ENCODE data around the gene MT1B.

MT1B gene

GRCh38 chr16:56639045-56639444 lies 12.6 kb upstream of the MT1B start:
- Histone ChIP-seq H3K4me3 (ENCODE audit: low read depth, low read length) (no peak overlapping the region), H3K9me3 (no peaks in the 10 kb centered on the region), H3K4me1 (no peaks in the 10 kb centered on the region), H3K36me3 (no peaks in the 10 kb centered on the region), H3K27me3 (peaks cover 81% of the 10 kb centered on the region)
- no peak for TF ChIP-seq CTCF (IDR thresholded peaks at IDR 0.05; ENCODE audit: low read depth, low read length)
- DNase-seq: no peak

DNA sequence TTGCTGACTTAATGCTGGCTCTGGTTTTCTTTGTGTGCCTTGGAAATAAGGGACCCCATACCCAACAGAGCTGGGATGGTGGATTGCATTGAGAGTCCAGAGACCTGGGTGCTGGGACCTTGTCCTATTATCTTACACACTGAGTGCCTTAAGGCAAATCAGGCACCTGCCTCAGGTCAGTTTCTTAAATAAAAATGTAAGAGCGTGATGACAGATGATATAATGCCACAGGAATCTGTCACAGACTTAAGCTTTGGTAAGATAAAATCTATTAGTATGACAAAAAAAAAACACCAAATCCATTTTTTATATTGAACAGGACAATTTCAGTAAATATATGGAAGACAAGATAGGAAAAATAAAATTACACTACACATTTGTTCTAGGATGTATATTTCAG lies 11.6 kb upstream of the MT1B start:
- Histone ChIP-seq H3K36me3 (no peaks in the 10 kb centered on the region), H3K9me3 (no peaks in the 10 kb centered on the region), H3K4me1 (no peaks in the 10 kb centered on the region), H3K27me3 (peaks cover 76% of the 10 kb centered on the region), H3K4me3 (ENCODE audit: low read depth, low read length) (no peak overlapping the region)
- no peak for TF ChIP-seq CTCF (IDR thresholded peaks at IDR 0.05; ENCODE audit: low read depth, low read length)
- no peak for DNase-seq

- Histone ChIP-seq H3K4me3 (ENCODE audit: low read depth, low read length) (no peak overlapping the region), H3K4me1 (no peaks in the 10 kb centered on the region), H3K36me3 (no peaks in the 10 kb centered on the region), H3K9me3 (no peaks in the 10 kb centered on the region), H3K27me3 (peaks cover 65% of the 10 kb centered on the region)
- no peak for DNase-seq
- no peak for TF ChIP-seq CTCF (IDR thresholded peaks at IDR 0.05; ENCODE audit: low read depth, low read length)
Observed at GRCh38 chr16:56641166-56641565, 10.5 kb upstream of the MT1B start.

- H3K27me3 ChIP-seq: peaks cover 60% of the 10 kb centered on the region
- DNase-seq: peak; percentile 69
- H3K4me3 ChIP-seq (ENCODE audit: low read depth, low read length): peak overlapping the region; percentile 38
- H3K36me3 ChIP-seq: no peaks in the 10 kb centered on the region
- no peaks in the 10 kb centered on the region for H3K9me3 ChIP-seq
- peak; percentile 41 for TF ChIP-seq CTCF (IDR thresholded peaks at IDR 0.05; ENCODE audit: low read depth, low read length)
- no peaks in the 10 kb centered on the region for H3K4me1 ChIP-seq
Observed at GRCh38 chr16:56643080-56643778, 8.5 kb upstream of the MT1B start.

DNA sequence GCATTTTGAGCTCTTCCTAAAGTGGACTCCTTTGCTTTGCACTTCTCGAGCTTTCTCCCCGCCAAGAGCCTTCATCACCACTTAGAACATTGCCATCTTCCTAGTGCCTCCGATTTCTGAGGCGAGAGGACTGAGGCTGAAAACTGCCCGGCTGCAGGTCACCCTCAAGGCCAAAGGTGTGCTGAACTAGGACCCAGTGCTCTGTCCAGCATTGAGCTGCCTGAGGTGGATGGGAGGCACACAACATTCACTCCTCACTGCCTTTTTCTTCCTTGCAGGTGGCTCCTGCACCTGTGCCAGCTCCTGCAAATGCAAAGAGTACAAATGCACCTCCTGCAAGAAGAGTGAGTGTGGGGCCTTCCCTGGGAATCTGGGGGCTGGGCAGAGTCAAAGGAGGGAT lies 7.9 kb upstream of the MT1B start:
- no peak for TF ChIP-seq CTCF (IDR thresholded peaks at IDR 0.05; ENCODE audit: low read depth, low read length)
- DNase-seq: no peak
- Histone ChIP-seq H3K27me3 (peaks cover 54% of the 10 kb centered on the region), H3K4me1 (no peaks in the 10 kb centered on the region), H3K9me3 (no peaks in the 10 kb centered on the region), H3K4me3 (ENCODE audit: low read depth, low read length) (peak overlapping the region; percentile 38), H3K36me3 (no peaks in the 10 kb centered on the region)

GRCh38 chr16:56645311-56645710 lies 6.4 kb upstream of the MT1B start:
- Histone ChIP-seq H3K4me1 (no peaks in the 10 kb centered on the region), H3K4me3 (ENCODE audit: low read depth, low read length) (no peak overlapping the region), H3K36me3 (no peaks in the 10 kb centered on the region), H3K27me3 (peaks cover 43% of the 10 kb centered on the region), H3K9me3 (no peaks in the 10 kb centered on the region)
- DNase-seq: no peak
- TF ChIP-seq CTCF (IDR thresholded peaks at IDR 0.05; ENCODE audit: low read depth, low read length): no peak
